ENCODE results near the gene THAP4.

- TF ChIP-seq CTCF (IDR thresholded peaks at IDR 0.05 in 2 of 3, conservative IDR thresholded peaks at IDR 0.05 in 1 of 3; ENCODE audit: borderline replicate concordance in 1 of 3, insufficient read depth in 1 of 3, low read depth in 2 of 3, low read length in 2 of 3) (peak in 2 of 3 experiments; percentile 33 to 40; a peak in 3 of 6 replicates), SRF (IDR thresholded peaks at IDR 0.05; ENCODE audit: low read depth) (no peak), RAD21 (IDR thresholded peaks at IDR 0.05; ENCODE audit: low read depth) (no peak), SIN3A (IDR thresholded peaks at IDR 0.05; ENCODE audit: low read depth) (no peak), POLR2A (IDR thresholded peaks at IDR 0.05; ENCODE audit: borderline replicate concordance, extremely low read depth, insufficient read depth, insufficient read length) (no peak), EZH2 (IDR thresholded peaks at IDR 0.05) (no peak), EGR1 (IDR thresholded peaks at IDR 0.05; ENCODE audit: low read depth) (no peak)
Measured at GRCh38 chr2:241673797-241674725, 37.1 kb upstream of the THAP4 start.

All from HCT116 (cell line).